Measurements from ENCODE around the gene EFCAB12.

GRCh38 chr3:129418041-129418973 is 10.1 kb downstream of the EFCAB12 start:
- TF ChIP-seq CTCF (IDR thresholded peaks at IDR 0.05) = no peak
- no peak for TF ChIP-seq EP300 (IDR thresholded peaks at IDR 0.05)
- no peak for TF ChIP-seq POLR2A (IDR thresholded peaks at IDR 0.05)
